Ramos (cell line): ENCODE data around the gene KBTBD4.
"Not testable (repeated sequence)": the region's sequence is repeated elsewhere in the genome, so short reads cannot be mapped to it uniquely, and the experiment has no call there.

ENCODE experiments used
- in situ Hi-C: fragments of 300-500 bp; cut with MboI; formaldehyde crosslinking; loops from one replicate; pipeline ENCODE4 v1.14.3; 2022; ENCODE audit warnings: low sequenced_read_pairs; ENCODE audit not compliant: unreplicated experiment

Gene KBTBD4

DNA sequence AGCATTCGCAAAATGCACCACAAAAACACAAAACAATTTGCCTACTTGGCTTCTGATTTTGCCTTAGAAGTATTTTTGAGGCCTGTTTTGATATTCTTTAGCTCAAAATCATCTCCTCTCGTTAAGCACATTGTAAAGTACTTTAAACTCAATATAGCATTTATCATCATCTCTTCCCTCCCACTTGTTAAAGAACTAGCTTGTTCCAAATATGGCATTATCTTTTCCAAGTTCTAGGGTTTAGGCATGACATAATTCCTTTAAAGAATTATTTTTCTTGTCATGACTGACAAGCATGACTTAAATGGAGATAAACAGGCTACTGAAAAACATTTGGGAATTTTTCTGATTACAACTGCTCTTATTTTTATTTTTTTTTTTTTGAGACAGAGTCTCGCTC, 47.1 kb downstream of the KBTBD4 start:
- in situ Hi-C loops, result no loop called here

DNA sequence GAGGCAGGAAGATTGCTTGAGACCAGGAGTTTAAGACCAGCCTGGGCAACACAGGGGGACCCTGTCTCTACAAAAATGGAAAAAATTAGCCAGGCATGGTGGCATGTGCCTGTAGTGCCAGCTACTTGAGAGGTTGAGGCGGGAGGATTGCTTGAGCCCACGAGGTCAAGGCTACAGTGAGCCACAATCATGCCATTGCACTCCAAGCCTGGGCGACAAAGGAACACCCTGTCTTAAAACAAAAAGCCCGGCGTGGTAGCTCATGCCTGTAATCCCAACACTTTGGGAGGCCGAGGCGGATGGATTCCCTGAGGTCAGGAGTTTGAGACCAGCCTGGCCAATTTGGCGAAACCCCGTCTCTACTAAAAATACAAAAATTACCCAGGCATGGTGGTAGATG, 48.0 kb downstream of the KBTBD4 start:
- in situ Hi-C loops, result not testable (repeated sequence)

DNA sequence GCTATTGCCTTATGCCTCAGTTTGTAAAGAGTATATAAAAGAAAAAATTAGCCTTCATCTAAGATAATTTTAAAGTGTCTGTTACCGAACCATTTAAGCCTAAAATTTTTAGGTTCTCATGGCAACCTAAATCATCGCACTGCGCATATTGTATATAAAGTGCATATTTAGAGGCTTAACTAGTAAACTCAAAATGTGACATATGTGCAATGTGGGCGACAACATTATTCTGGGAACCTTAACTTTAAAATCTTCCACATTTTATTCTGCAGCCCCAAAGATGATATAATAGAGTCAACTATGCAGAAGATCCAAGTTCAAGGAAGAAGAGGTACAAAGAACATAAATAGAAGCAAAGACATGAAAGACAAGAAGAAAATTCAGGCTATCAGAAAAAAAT, 48.8 kb downstream of the KBTBD4 start:
- in situ Hi-C loops, result no loop called here

DNA sequence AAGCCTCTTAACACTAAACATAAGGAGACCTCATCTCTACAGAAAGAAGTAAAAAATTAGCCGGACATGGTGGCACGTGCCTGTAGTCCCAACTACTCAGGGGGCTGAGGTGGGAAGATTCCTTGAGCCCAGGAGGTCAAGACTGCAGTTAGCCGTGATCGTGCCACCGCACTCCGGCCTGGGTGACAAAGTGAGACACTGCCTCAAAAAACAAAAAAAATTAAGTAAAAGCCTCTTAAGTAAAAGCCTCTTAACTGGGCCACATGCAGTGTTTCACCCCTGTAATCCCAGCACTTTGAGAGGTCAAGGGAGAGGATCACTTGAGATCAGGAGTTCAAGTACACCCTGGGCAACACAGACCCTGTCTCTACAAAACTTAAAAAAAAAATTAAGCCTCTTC, 51.6 kb downstream of the KBTBD4 start:
- in situ Hi-C loops, result no loop called here

DNA sequence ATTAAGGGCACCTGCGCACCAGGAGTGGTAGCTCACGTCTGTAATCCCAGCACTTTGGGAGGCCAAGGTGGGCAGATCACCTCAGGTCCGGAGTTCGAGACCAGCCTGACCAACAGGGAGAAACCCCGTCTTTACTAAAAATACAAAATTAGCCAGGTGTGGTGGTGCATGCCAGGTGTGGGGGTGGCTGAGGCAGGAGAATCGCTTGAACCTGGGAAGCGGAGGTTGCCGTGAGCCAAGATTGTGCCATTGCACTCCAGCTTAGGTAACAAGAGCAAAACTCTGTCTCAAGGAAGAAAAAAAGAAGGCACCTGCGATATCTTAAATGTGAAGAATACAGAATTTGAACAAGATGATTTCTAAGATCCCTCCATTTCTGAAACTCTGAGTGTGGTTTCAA, 52.7 kb downstream of the KBTBD4 start:
- in situ Hi-C loops, result not testable (repeated sequence)

DNA sequence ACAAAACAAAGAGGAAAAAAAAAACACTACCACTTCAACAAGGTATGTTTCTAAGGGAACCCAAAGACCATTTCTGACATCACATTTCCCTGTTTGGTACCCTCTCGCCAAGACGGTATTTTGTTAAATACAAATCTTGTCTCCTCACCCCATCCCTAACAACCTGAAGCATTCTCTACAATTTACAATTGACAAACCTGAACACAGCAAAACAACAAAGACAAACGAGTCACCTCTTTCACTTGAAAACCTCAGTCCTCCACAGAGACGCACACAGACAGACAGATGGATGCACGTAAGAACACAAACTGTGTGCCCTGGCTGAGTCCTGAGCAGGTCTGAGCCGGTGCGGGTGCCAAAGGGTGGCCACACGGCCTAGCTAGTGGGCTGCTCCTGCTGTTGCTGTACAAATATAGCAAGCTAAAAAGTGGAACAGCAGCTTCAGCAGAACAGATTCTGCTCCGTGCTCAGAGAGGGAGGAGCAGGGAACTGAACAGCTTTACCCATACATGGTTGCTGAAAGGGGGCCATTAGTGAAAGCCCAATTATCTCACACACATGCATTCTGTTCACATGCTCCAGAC, 54.4 kb downstream of the KBTBD4 start:
- in situ Hi-C loops, result no loop called here

DNA sequence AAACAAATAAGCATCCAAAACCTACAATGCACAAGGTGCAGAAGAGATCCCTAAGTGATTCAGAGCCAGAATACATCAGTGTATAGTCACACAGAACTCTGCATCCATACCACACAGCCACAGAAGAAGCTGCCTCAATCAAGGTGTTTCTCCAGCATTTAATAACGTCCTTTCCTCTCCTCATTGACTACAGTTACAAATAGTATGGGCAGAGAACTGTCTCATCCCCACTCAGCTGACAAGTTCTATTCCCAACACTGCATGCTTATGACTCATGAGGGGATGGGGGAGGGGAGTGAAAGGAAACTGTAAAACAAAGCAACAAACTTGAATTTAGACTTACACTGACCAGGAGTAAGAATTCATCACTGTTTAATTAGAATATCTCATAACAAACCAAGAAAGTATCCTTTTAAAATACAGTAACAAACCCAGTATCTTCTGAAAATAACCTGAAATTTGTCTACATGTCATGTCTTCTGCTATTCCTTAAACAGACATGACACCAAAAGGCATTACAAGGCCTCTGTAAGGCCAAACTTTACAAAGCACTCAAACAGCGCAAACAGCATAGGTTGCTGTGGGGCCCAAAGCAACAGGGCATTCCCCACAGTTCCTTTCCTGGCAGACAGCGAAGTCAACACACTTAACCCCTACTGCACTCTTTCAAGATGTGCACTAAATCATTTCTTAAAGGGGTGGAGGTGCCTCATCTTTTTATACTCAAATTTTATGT, 55.1 kb downstream of the KBTBD4 start:
- in situ Hi-C loops, result no loop called here
